KMS-11 (cell line): ENCODE measurements around the gene CENPQ.

Experiments used
- H2AFZ ChIP-seq: fragments of 200-600 bp; sonication (generic); 2 replicates; pipeline ENCODE4 v1.6.1; 2016; ENCODE audit warnings: antibody characterized with exemption, mixed run types, low read depth
- H3K27ac ChIP-seq: fragments of 200-600 bp; sonication (generic); 2 replicates; pipeline ENCODE4 v1.6.1; 2016; ENCODE audit warnings: mild to moderate bottlenecking, mixed run types
- H3K27me3 ChIP-seq: fragments of 200-600 bp; sonication (generic); 2 replicates; pipeline ENCODE4 v1.6.1; 2017; ENCODE audit warnings: mild to moderate bottlenecking, low read depth, mixed run types, moderate library complexity; ENCODE audit not compliant: insufficient read depth
- H3K36me3 ChIP-seq: fragments of 200-600 bp; sonication (generic); 2 replicates; pipeline ENCODE4 v1.6.1; 2017; ENCODE audit warnings: mild to moderate bottlenecking, mixed run types; ENCODE audit not compliant: insufficient read depth
- H3K4me1 ChIP-seq: fragments of 200-600 bp; sonication (generic); 2 replicates; pipeline ENCODE4 v1.6.1; 2016; ENCODE audit warnings: mild to moderate bottlenecking, low read depth, mixed run types; ENCODE audit not compliant: poor library complexity, severe bottlenecking
- H3K4me2 ChIP-seq: fragments of 200-600 bp; sonication (generic); 2 replicates; pipeline ENCODE4 v1.7.0; 2016; ENCODE audit warnings: mild to moderate bottlenecking, mixed run types
- H3K4me3 ChIP-seq: fragments of 200-600 bp; sonication (generic); IDR thresholded peaks from 2 replicates; pipeline ENCODE4 v1.6.1; 2017; ENCODE audit warnings: low read depth, low read length, mixed read lengths; ENCODE audit not compliant: insufficient read depth
- H3K79me2 ChIP-seq: fragments of 200-600 bp; sonication (generic); 2 replicates; pipeline ENCODE4 v1.6.1; 2016; ENCODE audit warnings: low read depth, mixed run types; ENCODE audit not compliant: insufficient read depth
- H3K9ac ChIP-seq: fragments of 200-600 bp; sonication (generic); 2 replicates; pipeline ENCODE4 v1.6.1; 2016; ENCODE audit warnings: mild to moderate bottlenecking, mixed run types
- H4K20me1 ChIP-seq: fragments of 200-600 bp; sonication (generic); 2 replicates; pipeline ENCODE4 v1.6.1; 2016; ENCODE audit warnings: mild to moderate bottlenecking, mixed run types; ENCODE audit not compliant: insufficient read depth
- TF ChIP-seq, protein P1 (sequence below): fragments of 200-600 bp; sonication (generic); conservative IDR thresholded peaks from 2 replicates; pipeline ENCODE4 v1.6.1; 2017; ENCODE audit warnings: low read depth, mild to moderate bottlenecking, antibody characterized with exemption, low read length, moderate library complexity, mixed read lengths

The CENPQ gene

GRCh38 chr6:49430187-49430586 is 33.0 kb upstream of the CENPQ start:
- Histone ChIP-seq H3K4me1 (peaks cover 8% of the 10 kb centered on the region), H3K27ac (no peak overlapping the region), H3K36me3 (no peaks in the 10 kb centered on the region), H2AFZ (no peak overlapping the region), H3K9ac (no peak overlapping the region), H3K4me2 (no peak overlapping the region), H3K4me3 (no peak overlapping the region), H4K20me1 (no peaks in the 10 kb centered on the region), H3K79me2 (no peaks in the 10 kb centered on the region), H3K27me3 (no peaks in the 10 kb centered on the region)
- TF ChIP-seq, protein P1, sequence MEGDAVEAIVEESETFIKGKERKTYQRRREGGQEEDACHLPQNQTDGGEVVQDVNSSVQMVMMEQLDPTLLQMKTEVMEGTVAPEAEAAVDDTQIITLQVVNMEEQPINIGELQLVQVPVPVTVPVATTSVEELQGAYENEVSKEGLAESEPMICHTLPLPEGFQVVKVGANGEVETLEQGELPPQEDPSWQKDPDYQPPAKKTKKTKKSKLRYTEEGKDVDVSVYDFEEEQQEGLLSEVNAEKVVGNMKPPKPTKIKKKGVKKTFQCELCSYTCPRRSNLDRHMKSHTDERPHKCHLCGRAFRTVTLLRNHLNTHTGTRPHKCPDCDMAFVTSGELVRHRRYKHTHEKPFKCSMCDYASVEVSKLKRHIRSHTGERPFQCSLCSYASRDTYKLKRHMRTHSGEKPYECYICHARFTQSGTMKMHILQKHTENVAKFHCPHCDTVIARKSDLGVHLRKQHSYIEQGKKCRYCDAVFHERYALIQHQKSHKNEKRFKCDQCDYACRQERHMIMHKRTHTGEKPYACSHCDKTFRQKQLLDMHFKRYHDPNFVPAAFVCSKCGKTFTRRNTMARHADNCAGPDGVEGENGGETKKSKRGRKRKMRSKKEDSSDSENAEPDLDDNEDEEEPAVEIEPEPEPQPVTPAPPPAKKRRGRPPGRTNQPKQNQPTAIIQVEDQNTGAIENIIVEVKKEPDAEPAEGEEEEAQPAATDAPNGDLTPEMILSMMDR: no peak

DNA sequence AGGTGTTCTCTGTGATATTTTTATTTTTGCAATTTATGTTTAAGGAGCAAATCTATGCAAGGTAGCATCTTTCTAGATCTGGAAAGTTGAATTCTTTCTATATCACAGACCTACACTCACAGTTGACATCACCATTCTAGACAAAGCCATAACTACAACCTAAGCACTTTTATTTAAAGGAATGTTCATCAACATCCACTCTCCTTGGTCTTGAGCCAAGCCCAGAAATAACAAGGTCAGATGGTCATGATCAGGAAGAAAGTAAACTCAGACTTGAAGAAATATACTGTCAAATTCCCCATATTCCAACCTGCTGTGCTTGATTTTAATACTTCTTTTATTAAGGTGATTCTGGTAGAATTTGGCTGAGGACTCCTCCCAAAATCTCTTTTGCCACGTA is 32.3 kb upstream of the CENPQ start:
- no peak overlapping the region for H3K4me2 ChIP-seq
- H3K36me3 ChIP-seq: no peaks in the 10 kb centered on the region
- H3K79me2 ChIP-seq: no peaks in the 10 kb centered on the region
- H3K4me3 ChIP-seq: no peak overlapping the region
- no peak overlapping the region for H3K9ac ChIP-seq
- H3K27ac ChIP-seq: no peak overlapping the region
- H3K27me3 ChIP-seq: no peaks in the 10 kb centered on the region
- no peaks in the 10 kb centered on the region for H4K20me1 ChIP-seq
- TF ChIP-seq, protein P1: no peak
- no peak overlapping the region for H2AFZ ChIP-seq
- H3K4me1 ChIP-seq: peaks cover 8% of the 10 kb centered on the region

- Histone ChIP-seq H3K4me2 (no peak overlapping the region), H2AFZ (no peak overlapping the region), H3K9ac (no peak overlapping the region), H3K4me3 (no peak overlapping the region), H3K27ac (no peak overlapping the region), H3K36me3 (no peaks in the 10 kb centered on the region), H3K4me1 (peaks cover 35% of the 10 kb centered on the region), H3K79me2 (no peaks in the 10 kb centered on the region), H4K20me1 (no peaks in the 10 kb centered on the region), H3K27me3 (no peaks in the 10 kb centered on the region)
- TF ChIP-seq, protein P1: no peak; the same call in 1 of the 2 replicates
These were observed 9.9 kb upstream of the CENPQ start for GRCh38 chr6:49453221-49453620.

GRCh38 chr6:49454787-49455709 is 8.1 kb upstream of the CENPQ start:
- no peaks in the 10 kb centered on the region for H3K36me3 ChIP-seq
- H3K27ac ChIP-seq: peak overlapping the region; percentile 88
- peaks cover 35% of the 10 kb centered on the region for H3K4me1 ChIP-seq
- TF ChIP-seq, protein P1: no peak
- peak overlapping the region; percentile 50; the same call in 1 of the 2 replicates for H2AFZ ChIP-seq
- H3K9ac ChIP-seq: peak overlapping the region; percentile 38; the same call in 1 of the 2 replicates
- H3K4me2 ChIP-seq: peak overlapping the region; percentile 96
- H3K79me2 ChIP-seq: no peaks in the 10 kb centered on the region
- no peaks in the 10 kb centered on the region for H3K27me3 ChIP-seq
- H3K4me3 ChIP-seq: no peak overlapping the region
- no peaks in the 10 kb centered on the region for H4K20me1 ChIP-seq
